ENCODE data around the gene TBX2.

DNA sequence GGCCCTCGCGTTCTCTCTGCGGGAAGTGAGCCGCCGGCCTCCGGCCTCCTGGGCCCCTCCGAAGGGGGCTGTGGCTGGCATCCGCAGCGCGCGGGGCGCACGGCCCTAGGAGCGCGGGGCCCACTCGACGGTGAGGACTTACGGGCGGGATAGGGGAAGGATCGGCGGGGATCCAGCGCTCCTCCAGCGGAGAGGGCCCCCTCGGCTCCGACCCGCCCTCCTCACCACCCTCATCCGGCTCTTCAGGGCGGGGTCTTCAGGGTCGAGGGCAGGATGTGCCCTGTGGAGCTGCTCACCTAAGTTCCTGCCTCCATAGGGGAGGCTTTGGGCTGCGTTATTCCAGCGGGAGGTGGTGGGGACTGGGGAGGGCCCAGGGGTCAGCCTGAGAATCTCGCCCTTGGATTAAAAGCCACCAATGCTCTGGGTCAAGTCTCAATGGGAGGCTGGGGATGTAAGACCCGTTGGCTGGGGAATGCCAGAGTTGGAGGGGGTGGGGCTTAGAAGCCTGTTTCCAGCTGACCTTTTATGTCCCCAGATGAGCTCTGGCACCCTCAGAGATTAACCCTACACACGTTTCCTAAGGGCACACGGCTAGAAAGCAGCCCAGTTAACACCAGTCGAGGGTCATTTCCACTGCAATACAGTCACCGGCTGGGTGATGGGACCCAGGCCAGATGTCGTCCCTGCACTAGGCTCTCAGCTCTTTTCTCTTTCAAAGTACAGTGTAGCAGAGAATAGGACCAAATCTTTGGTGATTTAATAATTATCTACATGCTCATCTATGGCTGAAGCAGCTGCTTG is 13.4 kb downstream of the TBX2 start:
- TF ChIP-seq GABPA (tag; conservative IDR thresholded peaks at IDR 0.05; ENCODE audit: low read depth) (no peak), ZNF551 (CRISPR knock-in tag; IDR thresholded peaks at IDR 0.05) (no peak), HSF4 (CRISPR knock-in tag; IDR thresholded peaks at IDR 0.05; ENCODE audit: borderline replicate concordance) (no peak), POLR2A (conservative IDR thresholded peaks at IDR 0.05) (no peak), ATF7 (IDR thresholded peaks at IDR 0.05) (no peak), ZC3H4 (CRISPR knock-in tag; IDR thresholded peaks at IDR 0.05; ENCODE audit: borderline replicate concordance) (no peak), SIN3B (IDR thresholded peaks at IDR 0.05; ENCODE audit: low read depth) (no peak)
- TF ChIP-seq, protein P1, sequence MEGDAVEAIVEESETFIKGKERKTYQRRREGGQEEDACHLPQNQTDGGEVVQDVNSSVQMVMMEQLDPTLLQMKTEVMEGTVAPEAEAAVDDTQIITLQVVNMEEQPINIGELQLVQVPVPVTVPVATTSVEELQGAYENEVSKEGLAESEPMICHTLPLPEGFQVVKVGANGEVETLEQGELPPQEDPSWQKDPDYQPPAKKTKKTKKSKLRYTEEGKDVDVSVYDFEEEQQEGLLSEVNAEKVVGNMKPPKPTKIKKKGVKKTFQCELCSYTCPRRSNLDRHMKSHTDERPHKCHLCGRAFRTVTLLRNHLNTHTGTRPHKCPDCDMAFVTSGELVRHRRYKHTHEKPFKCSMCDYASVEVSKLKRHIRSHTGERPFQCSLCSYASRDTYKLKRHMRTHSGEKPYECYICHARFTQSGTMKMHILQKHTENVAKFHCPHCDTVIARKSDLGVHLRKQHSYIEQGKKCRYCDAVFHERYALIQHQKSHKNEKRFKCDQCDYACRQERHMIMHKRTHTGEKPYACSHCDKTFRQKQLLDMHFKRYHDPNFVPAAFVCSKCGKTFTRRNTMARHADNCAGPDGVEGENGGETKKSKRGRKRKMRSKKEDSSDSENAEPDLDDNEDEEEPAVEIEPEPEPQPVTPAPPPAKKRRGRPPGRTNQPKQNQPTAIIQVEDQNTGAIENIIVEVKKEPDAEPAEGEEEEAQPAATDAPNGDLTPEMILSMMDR (IDR thresholded peaks at IDR 0.05 in 2 of 3, conservative IDR thresholded peaks at IDR 0.05 in 1 of 3; ENCODE audit: insufficient read depth in 2 of 3, low read depth in 1 of 3, low read length in 3 of 3), result no peak
- TF ChIP-seq, protein P2, sequence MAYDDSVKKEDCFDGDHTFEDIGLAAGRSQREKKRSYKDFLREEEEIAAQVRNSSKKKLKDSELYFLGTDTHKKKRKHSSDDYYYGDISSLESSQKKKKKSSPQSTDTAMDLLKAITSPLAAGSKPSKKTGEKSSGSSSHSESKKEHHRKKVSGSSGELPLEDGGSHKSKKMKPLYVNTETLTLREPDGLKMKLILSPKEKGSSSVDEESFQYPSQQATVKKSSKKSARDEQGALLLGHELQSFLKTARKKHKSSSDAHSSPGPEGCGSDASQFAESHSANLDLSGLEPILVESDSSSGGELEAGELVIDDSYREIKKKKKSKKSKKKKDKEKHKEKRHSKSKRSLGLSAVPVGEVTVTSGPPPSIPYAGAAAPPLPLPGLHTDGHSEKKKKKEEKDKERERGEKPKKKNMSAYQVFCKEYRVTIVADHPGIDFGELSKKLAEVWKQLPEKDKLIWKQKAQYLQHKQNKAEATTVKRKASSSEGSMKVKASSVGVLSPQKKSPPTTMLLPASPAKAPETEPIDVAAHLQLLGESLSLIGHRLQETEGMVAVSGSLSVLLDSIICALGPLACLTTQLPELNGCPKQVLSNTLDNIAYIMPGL (CRISPR knock-in tag; IDR thresholded peaks at IDR 0.05), result no peak
